ENCODE measurements around the gene RD3L. TPM values are rescaled to one million over a fixed set of nuclear protein-coding genes. Genes with fewer than 3 reads are reported as not detected.

The RD3L gene
- total and polyA plus RNA-seq, 2 of the 13 experiments (the other 11 are each of a cell fraction or from before 2014, with no cell fraction given), result not detected

DNA sequence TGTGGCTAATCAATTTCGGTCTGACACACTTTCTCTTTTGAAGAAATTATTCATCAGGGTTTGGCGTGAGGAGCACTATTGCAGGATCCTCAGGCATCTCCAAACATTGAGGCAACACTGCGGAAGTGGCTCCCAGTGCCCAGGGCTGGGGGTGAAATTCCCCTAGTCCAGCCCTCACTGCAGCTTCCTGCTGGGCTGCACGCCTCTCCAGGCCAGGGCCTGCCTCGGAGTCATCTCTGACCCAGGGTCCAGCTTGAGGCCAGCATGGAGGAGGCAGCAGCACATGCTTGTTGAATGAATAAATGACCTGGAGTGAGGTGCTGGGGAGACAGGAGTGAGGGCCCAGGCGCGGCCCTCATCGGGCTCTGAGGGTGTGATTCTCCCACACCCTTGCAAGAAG, 50.1 kb downstream of the RD3L start (continued):
- TF ChIP-seq, protein P1, sequence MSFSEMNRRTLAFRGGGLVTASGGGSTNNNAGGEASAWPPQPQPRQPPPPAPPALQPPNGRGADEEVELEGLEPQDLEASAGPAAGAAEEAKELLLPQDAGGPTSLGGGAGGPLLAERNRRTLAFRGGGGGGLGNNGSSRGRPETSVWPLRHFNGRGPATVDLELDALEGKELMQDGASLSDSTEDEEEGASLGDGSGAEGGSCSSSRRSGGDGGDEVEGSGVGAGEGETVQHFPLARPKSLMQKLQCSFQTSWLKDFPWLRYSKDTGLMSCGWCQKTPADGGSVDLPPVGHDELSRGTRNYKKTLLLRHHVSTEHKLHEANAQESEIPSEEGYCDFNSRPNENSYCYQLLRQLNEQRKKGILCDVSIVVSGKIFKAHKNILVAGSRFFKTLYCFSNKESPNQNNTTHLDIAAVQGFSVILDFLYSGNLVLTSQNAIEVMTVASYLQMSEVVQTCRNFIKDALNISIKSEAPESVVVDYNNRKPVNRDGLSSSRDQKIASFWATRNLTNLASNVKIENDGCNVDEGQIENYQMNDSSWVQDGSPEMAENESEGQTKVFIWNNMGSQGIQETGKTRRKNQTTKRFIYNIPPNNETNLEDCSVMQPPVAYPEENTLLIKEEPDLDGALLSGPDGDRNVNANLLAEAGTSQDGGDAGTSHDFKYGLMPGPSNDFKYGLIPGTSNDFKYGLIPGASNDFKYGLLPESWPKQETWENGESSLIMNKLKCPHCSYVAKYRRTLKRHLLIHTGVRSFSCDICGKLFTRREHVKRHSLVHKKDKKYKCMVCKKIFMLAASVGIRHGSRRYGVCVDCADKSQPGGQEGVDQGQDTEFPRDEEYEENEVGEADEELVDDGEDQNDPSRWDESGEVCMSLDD (CRISPR knock-in tag; IDR thresholded peaks at IDR 0.05; ENCODE audit: borderline replicate concordance), result no peak
- TF ChIP-seq NFKBIZ (CRISPR knock-in tag; IDR thresholded peaks at IDR 0.05) (no peak), BORCS8-MEF2B (CRISPR knock-in tag; IDR thresholded peaks at IDR 0.05) (no peak), ZBTB20 (CRISPR knock-in tag; IDR thresholded peaks at IDR 0.05; ENCODE audit: borderline replicate concordance, low read depth) (peak; percentile 56; the same call in 1 of the 2 replicates), ZNF354B (CRISPR knock-in tag; IDR thresholded peaks at IDR 0.05) (no peak), EP300 (IDR thresholded peaks at IDR 0.05; ENCODE audit: low read depth in 2 of 2, low read length in 2 of 2) (no peak), EP300 (CRISPR knock-in tag; IDR thresholded peaks at IDR 0.05; ENCODE audit: borderline replicate concordance) (no peak), SMARCC2 (IDR thresholded peaks at IDR 0.05) (no peak), ADNP (CRISPR knock-in tag; IDR thresholded peaks at IDR 0.05) (peak; percentile 84; the same call in 1 of the 2 replicates), FOXP1 (IDR thresholded peaks at IDR 0.05) (no peak), FOXP1 (CRISPR knock-in tag; IDR thresholded peaks at IDR 0.05) (no peak), YEATS4 (CRISPR knock-in tag; IDR thresholded peaks at IDR 0.05; ENCODE audit: borderline replicate concordance) (no peak), FOSL2 (CRISPR knock-in tag; IDR thresholded peaks at IDR 0.05) (peak; percentile 38), HHEX (CRISPR knock-in tag; IDR thresholded peaks at IDR 0.05) (no peak), ZNF451 (CRISPR knock-in tag; IDR thresholded peaks at IDR 0.05) (no peak), EED (CRISPR knock-in tag; IDR thresholded peaks at IDR 0.05) (no peak)
- TF ChIP-seq, protein P2, sequence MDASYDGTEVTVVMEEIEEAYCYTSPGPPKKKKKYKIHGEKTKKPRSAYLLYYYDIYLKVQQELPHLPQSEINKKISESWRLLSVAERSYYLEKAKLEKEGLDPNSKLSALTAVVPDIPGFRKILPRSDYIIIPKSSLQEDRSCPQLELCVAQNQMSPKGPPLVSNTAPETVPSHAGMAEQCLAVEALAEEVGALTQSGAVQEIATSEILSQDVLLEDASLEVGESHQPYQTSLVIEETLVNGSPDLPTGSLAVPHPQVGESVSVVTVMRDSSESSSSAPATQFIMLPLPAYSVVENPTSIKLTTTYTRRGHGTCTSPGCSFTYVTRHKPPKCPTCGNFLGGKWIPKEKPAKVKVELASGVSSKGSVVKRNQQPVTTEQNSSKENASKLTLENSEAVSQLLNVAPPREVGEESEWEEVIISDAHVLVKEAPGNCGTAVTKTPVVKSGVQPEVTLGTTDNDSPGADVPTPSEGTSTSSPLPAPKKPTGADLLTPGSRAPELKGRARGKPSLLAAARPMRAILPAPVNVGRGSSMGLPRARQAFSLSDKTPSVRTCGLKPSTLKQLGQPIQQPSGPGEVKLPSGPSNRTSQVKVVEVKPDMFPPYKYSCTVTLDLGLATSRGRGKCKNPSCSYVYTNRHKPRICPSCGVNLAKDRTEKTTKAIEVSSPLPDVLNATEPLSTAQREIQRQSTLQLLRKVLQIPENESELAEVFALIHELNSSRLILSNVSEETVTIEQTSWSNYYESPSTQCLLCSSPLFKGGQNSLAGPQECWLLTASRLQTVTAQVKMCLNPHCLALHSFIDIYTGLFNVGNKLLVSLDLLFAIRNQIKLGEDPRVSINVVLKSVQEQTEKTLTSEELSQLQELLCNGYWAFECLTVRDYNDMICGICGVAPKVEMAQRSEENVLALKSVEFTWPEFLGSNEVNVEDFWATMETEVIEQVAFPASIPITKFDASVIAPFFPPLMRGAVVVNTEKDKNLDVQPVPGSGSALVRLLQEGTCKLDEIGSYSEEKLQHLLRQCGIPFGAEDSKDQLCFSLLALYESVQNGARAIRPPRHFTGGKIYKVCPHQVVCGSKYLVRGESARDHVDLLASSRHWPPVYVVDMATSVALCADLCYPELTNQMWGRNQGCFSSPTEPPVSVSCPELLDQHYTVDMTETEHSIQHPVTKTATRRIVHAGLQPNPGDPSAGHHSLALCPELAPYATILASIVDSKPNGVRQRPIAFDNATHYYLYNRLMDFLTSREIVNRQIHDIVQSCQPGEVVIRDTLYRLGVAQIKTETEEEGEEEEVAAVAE (CRISPR knock-in tag; IDR thresholded peaks at IDR 0.05; ENCODE audit: borderline replicate concordance), result no peak
- TF ChIP-seq, protein P3, sequence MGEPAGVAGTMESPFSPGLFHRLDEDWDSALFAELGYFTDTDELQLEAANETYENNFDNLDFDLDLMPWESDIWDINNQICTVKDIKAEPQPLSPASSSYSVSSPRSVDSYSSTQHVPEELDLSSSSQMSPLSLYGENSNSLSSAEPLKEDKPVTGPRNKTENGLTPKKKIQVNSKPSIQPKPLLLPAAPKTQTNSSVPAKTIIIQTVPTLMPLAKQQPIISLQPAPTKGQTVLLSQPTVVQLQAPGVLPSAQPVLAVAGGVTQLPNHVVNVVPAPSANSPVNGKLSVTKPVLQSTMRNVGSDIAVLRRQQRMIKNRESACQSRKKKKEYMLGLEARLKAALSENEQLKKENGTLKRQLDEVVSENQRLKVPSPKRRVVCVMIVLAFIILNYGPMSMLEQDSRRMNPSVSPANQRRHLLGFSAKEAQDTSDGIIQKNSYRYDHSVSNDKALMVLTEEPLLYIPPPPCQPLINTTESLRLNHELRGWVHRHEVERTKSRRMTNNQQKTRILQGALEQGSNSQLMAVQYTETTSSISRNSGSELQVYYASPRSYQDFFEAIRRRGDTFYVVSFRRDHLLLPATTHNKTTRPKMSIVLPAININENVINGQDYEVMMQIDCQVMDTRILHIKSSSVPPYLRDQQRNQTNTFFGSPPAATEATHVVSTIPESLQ (CRISPR knock-in tag; conservative IDR thresholded peaks at IDR 0.05), result no peak
- TF ChIP-seq, protein P4, sequence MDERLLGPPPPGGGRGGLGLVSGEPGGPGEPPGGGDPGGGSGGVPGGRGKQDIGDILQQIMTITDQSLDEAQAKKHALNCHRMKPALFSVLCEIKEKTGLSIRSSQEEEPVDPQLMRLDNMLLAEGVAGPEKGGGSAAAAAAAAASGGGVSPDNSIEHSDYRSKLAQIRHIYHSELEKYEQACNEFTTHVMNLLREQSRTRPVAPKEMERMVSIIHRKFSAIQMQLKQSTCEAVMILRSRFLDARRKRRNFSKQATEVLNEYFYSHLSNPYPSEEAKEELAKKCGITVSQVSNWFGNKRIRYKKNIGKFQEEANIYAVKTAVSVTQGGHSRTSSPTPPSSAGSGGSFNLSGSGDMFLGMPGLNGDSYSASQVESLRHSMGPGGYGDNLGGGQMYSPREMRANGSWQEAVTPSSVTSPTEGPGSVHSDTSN (CRISPR knock-in tag; IDR thresholded peaks at IDR 0.05), result no peak
- TF ChIP-seq, protein P5, sequence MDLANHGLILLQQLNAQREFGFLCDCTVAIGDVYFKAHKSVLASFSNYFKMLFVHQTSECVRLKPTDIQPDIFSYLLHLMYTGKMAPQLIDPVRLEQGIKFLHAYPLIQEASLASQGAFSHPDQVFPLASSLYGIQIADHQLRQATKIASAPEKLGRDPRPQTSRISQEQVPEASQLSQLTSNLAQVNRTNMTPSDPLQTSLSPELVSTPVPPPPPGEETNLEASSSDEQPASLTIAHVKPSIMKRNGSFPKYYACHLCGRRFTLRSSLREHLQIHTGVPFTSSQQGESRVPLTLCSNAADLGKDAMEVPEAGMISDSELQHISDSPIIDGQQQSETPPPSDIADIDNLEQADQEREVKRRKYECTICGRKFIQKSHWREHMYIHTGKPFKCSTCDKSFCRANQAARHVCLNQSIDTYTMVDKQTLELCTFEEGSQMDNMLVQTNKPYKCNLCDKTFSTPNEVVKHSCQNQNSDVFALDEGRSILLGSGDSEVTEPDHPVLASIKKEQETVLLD (CRISPR knock-in tag; IDR thresholded peaks at IDR 0.05; ENCODE audit: low read depth), result no peak
